Prostate gland (tissue), 2 donors: ENCODE measurements around the gene FAM219B. TPM values are rescaled to one million over a fixed set of nuclear protein-coding genes. Genes with fewer than 3 reads are reported as not detected.
"Not testable (repeated sequence)": the region's sequence is repeated elsewhere in the genome, so short reads cannot be mapped to it uniquely, and the experiment has no call there.

Source experiments
- DNase-seq: peaks from one replicate; pipeline ENCODE4 v3.0.0-alpha.2; 2019; ENCODE audit warnings: low spot score
- H3K27ac ChIP-seq, 2 donors: fragments of 200-600 bp; sonication (generic); 2 replicates each; pipeline ENCODE4 v1.5.1; 2017 to 2019
- H3K27me3 ChIP-seq: fragments of 200-600 bp; sonication (generic); replicated peaks from 2 replicates; pipeline ENCODE4 v1.5.1; 2019; ENCODE audit not compliant: insufficient read depth
- H3K36me3 ChIP-seq, 2 donors: fragments of 200-600 bp; sonication (generic); 1 replicate in 1 of 2; 2 replicates in 1 of 2; pipeline versions ENCODE4 v1.5.1 to v1.8.1; 2017 to 2019
- H3K4me1 ChIP-seq: fragments of 200-600 bp; sonication (generic); replicated peaks from 2 replicates; pipeline ENCODE4 v1.5.1; 2019
- H3K4me3 ChIP-seq, 2 donors: fragments of 200-600 bp; sonication (generic); 2 replicates each; pipeline ENCODE4 v1.5.1; 2017 to 2019
- H3K9me3 ChIP-seq: fragments of 200-600 bp; sonication (generic); 2 replicates; pipeline ENCODE4 v1.5.1; 2017
- CTCF ChIP-seq, 4 experiments: fragments of 200-600 bp in 2 of 4; fragments of 450-650 bp in 2 of 4; sonication (generic) in 2 of 4; IDR thresholded peaks; 1 replicate in 3 of 4; 2 replicates in 1 of 4; pipeline ENCODE4 v1.5.1; 2016 to 2019; ENCODE audit warnings: antibody characterized with exemption in 4 of 4, mild to moderate bottlenecking in 2 of 4, moderate library complexity in 2 of 4
- POLR2A ChIP-seq: fragments of 450-650 bp; IDR thresholded peaks from one replicate; pipeline ENCODE4 v1.6.1; 2016; ENCODE audit warnings: antibody characterized with exemption, mild to moderate bottlenecking
- POLR2AphosphoS5 ChIP-seq: sonication (generic); formaldehyde crosslinking; IDR thresholded peaks from one replicate; pipeline ENCODE4 v1.6.1; 2017; ENCODE audit warnings: antibody characterized with exemption
- WGBS: methylation state at CpG from one replicate; pipeline ENCODE4 v1.1.5; 2018; 5-methylcytosine and 5-hydroxymethylcytosine counted together
- intact Hi-C: fragments of 100-400 bp; cut with DNase I; formaldehyde crosslinking; loops from one replicate; pipeline ENCODE4 v1.14.2; 2022
- total RNA-seq, 2 donors: library from RNA; depleted of rRNA; stranded (reverse); fragments of >200 nt; gene quantifications; one replicate each; pipeline ENCODE4 v1.1.0, GENCODE V29; 2016

The FAM219B gene
- total RNA-seq, 2 donors from 2014 or later: 66.0 to 71.1 TPM

GRCh38 chr15:74933573-74933972 is 26.9 kb upstream of the FAM219B start:
- Histone ChIP-seq H3K4me1 (no peaks in the 10 kb centered on the region), H3K4me3 (no peak overlapping the region), H3K36me3 (no peaks in the 10 kb centered on the region), H3K27ac (no peak overlapping the region), H3K9me3 (no peaks in the 10 kb centered on the region), H3K27me3 (no peaks in the 10 kb centered on the region)
- no peak for TF ChIP-seq POLR2AphosphoS5
- TF ChIP-seq POLR2A: no peak
- TF ChIP-seq CTCF (IDR thresholded peaks at IDR 0.05): no peak
- intact Hi-C loops: no loop called here
- WGBS: 48% methylated on average over 2 of the region's 2 CpGs
- DNase-seq: no peak

GRCh38 chr15:74928771-74929198 is 22.1 kb upstream of the FAM219B start:
- no peaks in the 10 kb centered on the region for H3K4me1 ChIP-seq
- no peak overlapping the region for H3K4me3 ChIP-seq
- DNase-seq: no peak
- no peaks in the 10 kb centered on the region for H3K9me3 ChIP-seq
- WGBS: 81% methylated on average over 5 of the region's 5 CpGs
- no peak overlapping the region for H3K27ac ChIP-seq
- TF ChIP-seq CTCF (IDR thresholded peaks at IDR 0.05) (no peak), POLR2AphosphoS5 (peak; percentile 75), POLR2A (no peak)
- intact Hi-C loops: no loop called here
- no peaks in the 10 kb centered on the region for H3K36me3 ChIP-seq
- no peaks in the 10 kb centered on the region for H3K27me3 ChIP-seq

- Histone ChIP-seq H3K36me3 (peaks cover 0 to 4% of the 10 kb centered on the region in 2 donors), H3K27ac (no peak overlapping the region), H3K4me1 (no peaks in the 10 kb centered on the region), H3K4me3 (no peak overlapping the region), H3K27me3 (no peaks in the 10 kb centered on the region), H3K9me3 (no peaks in the 10 kb centered on the region)
- TF ChIP-seq POLR2A: no peak
- no peak for TF ChIP-seq CTCF (IDR thresholded peaks at IDR 0.05)
- no peak for TF ChIP-seq POLR2AphosphoS5
- DNase-seq: no peak
- intact Hi-C loops: no loop called here
- 95% methylated on average over 3 of the region's 3 CpGs for WGBS
Observed at GRCh38 chr15:74924525-74924924, 17.9 kb upstream of the FAM219B start.

GRCh38 chr15:74920456-74920855 is 13.8 kb upstream of the FAM219B start:
- TF ChIP-seq POLR2A (no peak), POLR2AphosphoS5 (no peak), CTCF (IDR thresholded peaks at IDR 0.05) (no peak)
- Histone ChIP-seq H3K9me3 (no peaks in the 10 kb centered on the region), H3K4me3 (no peak overlapping the region), H3K27ac (no peak overlapping the region), H3K4me1 (no peaks in the 10 kb centered on the region), H3K27me3 (no peaks in the 10 kb centered on the region), H3K36me3 (peaks cover 3 to 11% of the 10 kb centered on the region in 2 donors)
- no peak for DNase-seq
- 83% methylated on average over 8 of the region's 8 CpGs for whole genome bisulfite sequencing
- intact Hi-C loops: no loop called here

- H3K27me3 ChIP-seq: no peaks in the 10 kb centered on the region
- DNase-seq: no peak
- no peaks in the 10 kb centered on the region for H3K4me1 ChIP-seq
- no peak overlapping the region for H3K27ac ChIP-seq
- WGBS: 91% methylated on average over 6 of the region's 6 CpGs
- peaks cover 3 to 7% of the 10 kb centered on the region in 2 donors for H3K36me3 ChIP-seq
- no peaks in the 10 kb centered on the region for H3K9me3 ChIP-seq
- TF ChIP-seq CTCF (IDR thresholded peaks at IDR 0.05) (no peak), POLR2A (no peak), POLR2AphosphoS5 (no peak)
- no peak overlapping the region for H3K4me3 ChIP-seq
- intact Hi-C loops: no loop called here
Observed at GRCh38 chr15:74917676-74918075, 11.0 kb upstream of the FAM219B start.

- H3K4me3 ChIP-seq, DNase-seq, H3K36me3 ChIP-seq, H3K27me3 ChIP-seq, intact Hi-C loops, H3K9me3 ChIP-seq, H3K27ac ChIP-seq, H3K4me1 ChIP-seq: not testable (repeated sequence)
- WGBS: 93% methylated on average over 8 of the region's 8 CpGs
Observed at GRCh38 chr15:74913799-74914198, 7.1 kb upstream of the FAM219B start.
